ENCODE data around the gene TBC1D3E. TPM values are rescaled to one million over a fixed set of nuclear protein-coding genes. Genes with fewer than 3 reads are reported as not detected.
"Not testable (repeated sequence)": the region's sequence is repeated elsewhere in the genome, so short reads cannot be mapped to it uniquely, and the experiment has no call there.

TBC1D3E gene
- total RNA-seq: not detected in 2 replicates
- long read RNA-seq: 0 reads

DNA sequence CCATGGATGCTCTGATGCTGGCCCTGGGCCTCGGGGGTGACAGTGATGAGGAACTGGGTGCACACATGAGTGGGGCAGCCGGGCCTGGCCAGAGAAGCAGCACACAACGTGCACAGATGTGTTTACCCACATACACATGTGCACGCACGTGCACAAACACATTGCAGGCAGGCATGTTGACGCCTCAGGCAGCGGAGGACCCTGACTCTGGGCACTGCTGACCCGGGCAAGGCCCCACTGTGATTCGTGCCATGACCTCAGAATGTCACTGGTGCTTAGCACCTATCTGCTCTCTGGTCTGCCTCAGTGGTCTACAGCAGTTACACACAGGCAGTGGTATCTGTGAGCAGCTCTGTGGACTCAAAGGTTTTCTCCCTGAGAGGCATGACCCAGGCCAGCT is at the start of gene TBC1D3E:
TSS of gene TBC1D3E (plus strand) at position 301 of the 400 bp plus-strand sequence. CDS start 1,545 bp downstream, outside the sequence.
- not testable (repeated sequence) for H3K36me3 Mint-ChIP-seq (ENCODE audit: low read depth); H3K9me3 Mint-ChIP-seq; H3K4me1 Mint-ChIP-seq; H3K27me3 Mint-ChIP-seq (ENCODE audit: low read depth); H3K4me3 Mint-ChIP-seq; DNase-seq (ENCODE audit: low read depth, low spot score); H3K27ac Mint-ChIP-seq (ENCODE audit: unreplicated experiment)

GRCh38 chr17:38087344-38087743 is 40.4 kb upstream of the TBC1D3E start:
- H3K9me3 Mint-ChIP-seq; H3K4me3 Mint-ChIP-seq; H3K27ac Mint-ChIP-seq (ENCODE audit: unreplicated experiment); DNase-seq (ENCODE audit: low read depth, low spot score); H3K27me3 Mint-ChIP-seq (ENCODE audit: low read depth); H3K4me1 Mint-ChIP-seq; H3K36me3 Mint-ChIP-seq (ENCODE audit: low read depth): not testable (repeated sequence)

- H3K27ac Mint-ChIP-seq (ENCODE audit: unreplicated experiment); H3K4me3 Mint-ChIP-seq; H3K4me1 Mint-ChIP-seq; H3K36me3 Mint-ChIP-seq (ENCODE audit: low read depth); H3K9me3 Mint-ChIP-seq; DNase-seq (ENCODE audit: low read depth, low spot score); H3K27me3 Mint-ChIP-seq (ENCODE audit: low read depth): not testable (repeated sequence)
Measured at GRCh38 chr17:38088120-38088519, 39.6 kb upstream of the TBC1D3E start.

- H3K9me3 Mint-ChIP-seq; H3K4me3 Mint-ChIP-seq; H3K27ac Mint-ChIP-seq (ENCODE audit: unreplicated experiment); H3K36me3 Mint-ChIP-seq (ENCODE audit: low read depth); H3K27me3 Mint-ChIP-seq (ENCODE audit: low read depth); DNase-seq (ENCODE audit: low read depth, low spot score); H3K4me1 Mint-ChIP-seq: not testable (repeated sequence)
Measured at GRCh38 chr17:38094059-38094694, 33.6 kb upstream of the TBC1D3E start.

GRCh38 chr17:38099262-38099661 is 28.5 kb upstream of the TBC1D3E start:
- H3K27me3 Mint-ChIP-seq (ENCODE audit: low read depth); H3K36me3 Mint-ChIP-seq (ENCODE audit: low read depth); H3K4me3 Mint-ChIP-seq: not testable (repeated sequence)

GRCh38 chr17:38119829-38120228 is 7.9 kb upstream of the TBC1D3E start:
- not testable (repeated sequence) for H3K4me3 Mint-ChIP-seq; H3K27ac Mint-ChIP-seq (ENCODE audit: unreplicated experiment); DNase-seq (ENCODE audit: low read depth, low spot score); H3K36me3 Mint-ChIP-seq (ENCODE audit: low read depth); H3K27me3 Mint-ChIP-seq (ENCODE audit: low read depth); H3K4me1 Mint-ChIP-seq; H3K9me3 Mint-ChIP-seq

More at GRCh38 chr17:38099262-38099661, 28.5 kb upstream of the TBC1D3E start:
- not testable (repeated sequence) for H3K9me3 Mint-ChIP-seq; DNase-seq (ENCODE audit: low read depth, low spot score); H3K4me1 Mint-ChIP-seq; H3K27ac Mint-ChIP-seq (ENCODE audit: unreplicated experiment)

DNA sequence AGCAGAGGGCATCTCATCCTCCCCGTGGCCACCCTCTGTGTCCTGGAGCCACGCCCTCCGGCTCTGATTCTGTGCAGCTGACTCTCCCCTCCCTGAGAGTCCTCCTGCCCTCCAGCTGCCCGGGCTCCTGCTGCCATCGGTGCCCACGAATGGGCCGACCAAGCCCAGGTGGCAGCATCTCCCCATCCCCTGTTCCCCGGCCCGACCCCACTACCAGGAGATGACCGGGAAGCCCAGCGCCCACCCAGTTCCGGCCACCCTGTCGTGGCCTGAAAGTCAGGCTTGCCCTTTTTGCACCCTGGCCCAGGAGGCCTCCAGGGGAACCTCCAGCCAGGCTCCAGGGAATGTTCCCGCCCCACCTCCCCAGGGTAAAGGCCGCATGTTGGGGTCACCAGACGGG is 7.1 kb downstream of the TBC1D3E start:
- H3K4me3 Mint-ChIP-seq; H3K9me3 Mint-ChIP-seq; H3K36me3 Mint-ChIP-seq (ENCODE audit: low read depth); H3K27me3 Mint-ChIP-seq (ENCODE audit: low read depth); H3K4me1 Mint-ChIP-seq; H3K27ac Mint-ChIP-seq (ENCODE audit: unreplicated experiment): not testable (repeated sequence)
- DNase-seq (ENCODE audit: low read depth, low spot score): peak; percentile 0

Other genes with a start within 250 kb of the TBC1D3E start
- not detected in 2 replicates for gene TBC1D3K, start 203.5 kb upstream of the TBC1D3E start, total RNA-seq
- gene TBC1D3L, start 138.9 kb upstream of the TBC1D3E start, total RNA-seq: 26.7 and 26.9 TPM in 2 replicates
- gene TBC1D3D, start 124.0 kb upstream of the TBC1D3E start, total RNA-seq: 0.23 and 0.50 TPM in 2 replicates
- not detected in 2 replicates for gene TBC1D3C, start 59.3 kb upstream of the TBC1D3E start, total RNA-seq
- gene TBC1D3, start 64.6 kb downstream of the TBC1D3E start, total RNA-seq: not detected in 2 replicates
- 45.5 and 47.5 TPM in 2 replicates for gene MRPL45, start 169.2 kb downstream of the TBC1D3E start, total RNA-seq
- 0.07 and 0.20 TPM in 2 replicates for gene GPR179, start 216.0 kb downstream of the TBC1D3E start, total RNA-seq
- 35.3 and 37.9 TPM in 2 replicates for gene SOCS7, start 223.9 kb downstream of the TBC1D3E start, total RNA-seq

Data from neural crest cell (in vitro differentiated cells).